Ureter (tissue), 1 donor: ENCODE results near the gene DENND4B. TPM values are rescaled to one million over a fixed set of nuclear protein-coding genes. Genes with fewer than 3 reads are reported as not detected.
"Not testable (repeated sequence)": the region's sequence is repeated elsewhere in the genome, so short reads cannot be mapped to it uniquely, and the experiment has no call there.

Experiments used
- DNase-seq: peaks from one replicate; pipeline ENCODE4 v3.0.0-alpha.2; 2020; ENCODE audit warnings: low spot score
- total RNA-seq: library from RNA; stranded (reverse); gene quantifications from one replicate; pipeline ENCODE4 v1.2.4, GENCODE V29; 2023
- donor health status: DM: yes; HTN: yes; CAD: no.

The DENND4B gene
- total RNA-seq = 69.4 TPM

DNA sequence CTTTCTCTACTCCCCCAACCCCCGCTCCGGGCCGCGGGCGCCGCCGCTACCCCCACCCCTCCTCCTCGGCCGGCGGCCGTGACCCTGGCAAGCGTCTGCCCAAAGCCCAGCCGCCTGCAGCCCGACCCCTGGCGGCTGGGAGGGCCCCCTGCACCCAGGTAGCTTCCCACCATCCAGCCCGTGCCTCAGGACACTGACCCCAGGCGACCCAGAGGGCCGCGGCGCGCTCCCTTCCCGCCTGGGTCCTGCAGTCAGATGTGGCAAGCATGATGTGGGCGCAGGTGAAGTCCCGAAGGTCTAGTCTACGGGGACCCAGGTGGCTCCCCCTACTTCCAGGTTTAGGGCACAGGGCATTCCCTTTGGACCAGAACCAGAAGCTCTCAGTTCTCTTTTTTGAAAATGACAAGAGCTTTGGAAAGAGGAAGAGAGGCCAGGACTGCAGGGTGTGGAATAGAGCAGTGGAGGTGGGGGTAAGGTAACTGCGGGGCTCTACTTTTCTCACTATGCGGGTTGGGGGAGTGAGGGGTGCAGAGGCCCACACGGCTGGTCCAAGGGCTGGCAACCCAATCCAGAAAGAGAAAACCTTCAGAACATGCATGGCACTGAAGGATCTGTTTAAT is at the start of gene DENND4B:
Gene DENND4B, minus strand, starts transcription at position 97 of the 620 bp plus-strand sequence. CDS start 2,344 bp downstream, outside the sequence.
- peak; percentile 85 for DNase-seq

DNA sequence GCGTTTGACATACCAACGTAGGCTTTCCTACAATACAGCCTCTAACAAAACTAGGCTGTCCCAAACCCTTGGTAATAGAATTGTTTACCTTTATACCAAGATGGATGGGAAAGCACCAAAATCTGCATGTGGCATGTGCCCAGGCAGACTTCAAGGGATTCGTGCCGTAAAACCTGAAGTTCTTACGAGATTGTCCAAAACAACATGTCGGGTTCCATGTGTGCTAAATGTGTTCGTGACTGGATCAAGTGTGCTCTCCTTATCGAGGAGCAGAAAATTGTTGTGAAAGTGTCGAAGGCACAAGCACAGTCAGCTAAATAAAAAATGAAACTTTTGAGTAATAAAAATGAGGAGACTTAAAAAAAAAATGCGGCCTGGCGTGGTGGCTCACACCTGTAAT is 49.1 kb upstream of the DENND4B start:
- no peak for DNase-seq

DNA sequence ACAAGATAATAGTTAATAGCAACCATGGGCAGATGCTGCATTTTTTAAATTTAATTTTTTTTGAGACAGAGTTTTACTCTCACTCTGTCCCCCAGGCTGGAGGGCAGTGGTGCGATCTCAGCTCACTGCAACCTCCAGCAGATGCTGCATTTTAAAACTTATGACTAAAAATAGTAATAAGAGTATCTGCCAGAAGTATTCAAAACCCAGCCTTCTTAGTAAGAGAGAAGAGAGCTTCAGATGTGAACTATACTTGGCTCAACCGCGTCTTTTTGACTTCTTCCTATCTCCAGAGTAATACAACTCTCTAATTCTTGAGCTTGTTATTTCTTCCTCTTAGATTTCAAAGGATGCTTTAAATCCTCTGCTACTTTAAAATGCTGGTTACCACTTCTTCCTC is 48.7 kb upstream of the DENND4B start:
- no peak for DNase-seq

GRCh38 chr1:153991806-153992205 is 45.3 kb upstream of the DENND4B start:
- no peak for DNase-seq

DNA sequence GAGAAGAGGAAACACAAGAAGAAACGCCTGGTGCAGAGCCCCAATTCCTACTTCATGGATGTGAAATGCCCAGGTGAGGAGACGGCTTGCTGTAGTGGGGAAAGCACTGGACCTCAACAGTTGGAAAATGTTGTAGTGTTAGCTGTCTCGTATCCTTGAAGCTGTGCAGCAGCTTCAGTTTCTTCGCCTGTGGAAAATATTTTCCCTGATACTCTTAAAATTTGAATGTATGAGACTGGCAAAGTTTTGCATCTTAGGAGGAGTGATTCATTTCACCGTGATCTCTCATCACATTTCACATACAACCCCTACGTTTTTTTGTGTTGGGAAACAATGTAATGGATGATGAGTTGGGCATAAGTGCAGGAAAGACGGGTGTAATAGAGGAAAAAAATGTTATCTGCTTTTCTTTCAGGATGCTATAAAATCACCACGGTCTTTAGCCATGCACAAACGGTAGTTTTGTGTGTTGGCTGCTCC is 44.7 kb upstream of the DENND4B start:
- no peak for DNase-seq

DNA sequence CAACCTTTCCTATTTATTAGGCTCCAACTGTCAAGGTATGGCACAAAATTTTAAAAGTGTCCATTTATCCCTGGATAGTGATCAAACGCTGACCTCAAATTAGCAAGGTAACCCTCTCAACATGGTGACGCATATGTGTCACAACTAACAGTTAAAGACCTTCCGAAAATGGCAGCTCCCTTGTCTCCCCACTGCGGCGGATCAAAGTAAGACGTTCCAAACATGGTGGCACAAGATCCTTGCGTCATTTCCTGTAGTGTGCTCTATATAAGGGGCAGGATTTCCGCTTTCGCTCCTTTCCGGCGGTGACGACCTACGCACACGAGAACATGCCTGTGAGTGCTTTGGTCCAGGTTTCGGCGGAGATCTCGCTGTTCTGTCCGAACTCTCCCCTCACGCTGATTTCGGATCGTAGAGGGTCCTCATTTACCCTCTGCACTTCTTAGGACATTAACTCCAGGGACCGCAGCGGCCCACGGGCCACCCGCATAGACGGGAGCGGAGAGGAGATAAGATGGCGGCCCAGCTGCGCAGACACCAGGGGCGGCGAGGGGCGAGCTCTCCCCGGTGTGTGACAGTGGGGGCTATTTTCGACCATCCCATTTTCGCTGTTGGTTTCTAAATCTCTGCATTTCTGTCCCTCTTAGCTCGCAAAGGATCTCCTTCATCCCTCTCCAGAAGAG is 44.1 kb upstream of the DENND4B start, which contains the start of gene RPS27:
Gene RPS27, plus strand, starts transcription at position 295 of the 683 bp plus-strand sequence. Its CDS starts 35 bp downstream, at position 330.
- DNase-seq = peak; percentile 95

DNA sequence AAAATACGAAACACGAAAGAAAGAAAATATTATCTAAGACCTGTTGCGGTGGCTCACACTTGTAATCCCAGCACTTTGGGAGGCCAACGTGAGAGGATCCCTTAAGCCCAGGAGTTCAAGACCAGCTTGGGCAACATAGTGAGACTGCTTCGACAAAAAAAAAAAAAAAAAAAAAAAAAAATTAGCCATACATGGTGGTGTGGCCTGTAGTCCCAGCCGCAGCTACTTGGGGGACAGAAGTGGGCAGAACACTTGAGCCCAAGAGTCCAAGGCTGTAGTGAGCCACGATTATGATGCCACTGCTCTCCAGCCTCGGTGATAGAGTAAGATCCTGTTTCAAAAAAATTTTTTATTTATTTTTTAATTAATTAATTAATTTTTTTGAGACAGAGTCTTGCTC is 41.1 kb upstream of the DENND4B start:
- DNase-seq = no peak

- peak; percentile 91 for DNase-seq
Observed at GRCh38 chr1:153985941-153986761, 39.6 kb upstream of the DENND4B start, which contains the start of gene RAB13. Gene RAB13 (minus strand): TSS chr1:153986339. CDS start chr1:153986236, 103 bp downstream.

DNA sequence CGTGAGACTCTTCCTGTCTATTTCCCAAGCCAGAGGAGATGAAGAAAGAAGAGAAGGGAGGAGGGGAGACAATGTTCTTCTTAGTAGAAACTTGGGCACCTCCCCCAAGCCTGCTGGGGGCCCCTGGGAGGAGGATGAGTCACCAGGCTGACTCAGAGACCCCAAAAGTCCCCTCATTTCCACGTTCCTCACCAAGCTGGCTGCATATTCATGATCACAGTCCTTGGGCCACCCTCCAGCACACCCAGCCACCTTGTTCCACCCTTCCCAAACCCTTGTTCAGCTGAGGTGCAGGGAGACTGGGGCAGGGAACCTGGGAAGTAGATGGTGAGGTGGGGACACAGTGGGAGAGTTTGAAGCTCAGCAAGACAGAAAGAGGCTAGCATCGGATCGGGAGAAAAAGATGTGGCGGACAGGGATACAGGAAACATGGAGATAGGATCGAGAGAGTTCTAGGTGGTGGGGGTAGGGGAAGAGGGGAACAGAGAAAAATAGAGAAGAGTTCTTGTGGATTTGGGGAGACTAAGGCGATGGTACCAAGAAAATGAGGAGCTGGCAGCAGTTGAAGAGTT is 38.9 kb upstream of the DENND4B start:
- DNase-seq = no peak

DNA sequence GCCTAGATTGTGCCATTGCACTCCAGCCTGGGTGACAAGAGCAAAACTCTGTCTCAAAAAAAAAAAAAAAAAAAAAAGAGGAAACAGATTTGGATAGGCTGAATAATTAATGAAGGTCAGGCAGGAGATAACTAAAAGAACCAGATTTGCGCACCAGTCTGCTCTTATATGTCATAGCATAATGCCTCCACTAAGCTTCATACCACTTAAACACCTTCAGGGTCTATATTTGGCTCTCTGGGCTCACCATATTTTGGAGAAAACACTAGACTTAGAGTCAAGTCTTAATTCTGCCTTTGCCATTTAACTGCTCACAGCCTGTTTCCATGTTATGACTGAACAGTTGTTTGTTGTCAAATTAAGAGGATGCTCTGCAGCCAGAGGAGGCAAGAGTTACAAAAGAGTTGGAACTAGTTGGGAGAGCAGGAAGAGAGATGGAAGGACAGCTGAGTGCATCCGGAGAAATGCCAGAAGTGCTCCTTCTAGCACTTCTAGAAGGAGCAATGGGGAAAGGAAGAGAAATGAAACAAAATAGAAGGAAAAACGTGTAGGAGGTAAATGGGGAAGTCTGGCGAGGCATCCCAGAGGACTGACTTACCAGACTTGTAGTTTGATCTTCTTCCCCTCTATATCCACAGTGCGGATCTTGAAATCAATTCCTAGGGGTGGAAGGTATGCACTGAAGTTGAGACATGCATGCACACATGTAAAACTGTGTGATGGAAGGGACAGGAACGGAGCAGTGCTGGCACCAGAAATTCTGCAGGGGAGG is 37.8 kb upstream of the DENND4B start:
- no peak for DNase-seq

GRCh38 chr1:153981735-153982134 is 35.2 kb upstream of the DENND4B start:
- not testable (repeated sequence) for DNase-seq

DNA sequence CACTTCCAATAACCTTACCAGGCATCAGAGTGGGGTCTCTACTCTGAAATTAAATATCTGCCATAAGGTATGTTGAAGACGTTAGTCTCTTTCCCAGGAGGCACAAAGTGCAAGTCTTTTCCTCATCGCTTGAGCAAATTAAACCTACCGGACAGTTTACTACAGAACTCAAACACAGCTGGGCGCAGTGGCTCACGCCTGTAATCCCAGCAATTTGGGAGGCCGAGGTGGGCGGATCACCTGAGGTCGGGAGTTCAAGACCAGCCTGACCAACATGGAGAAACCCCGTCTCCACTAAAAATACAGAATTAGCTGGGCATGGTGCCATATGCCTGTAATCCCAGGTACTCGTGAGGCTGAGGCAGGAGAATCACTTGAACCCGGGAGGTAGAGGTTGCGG is 32.6 kb upstream of the DENND4B start:
- DNase-seq = not testable (repeated sequence)

- no peak for DNase-seq
Observed at GRCh38 chr1:153978274-153978909, 31.9 kb upstream of the DENND4B start.

DNA sequence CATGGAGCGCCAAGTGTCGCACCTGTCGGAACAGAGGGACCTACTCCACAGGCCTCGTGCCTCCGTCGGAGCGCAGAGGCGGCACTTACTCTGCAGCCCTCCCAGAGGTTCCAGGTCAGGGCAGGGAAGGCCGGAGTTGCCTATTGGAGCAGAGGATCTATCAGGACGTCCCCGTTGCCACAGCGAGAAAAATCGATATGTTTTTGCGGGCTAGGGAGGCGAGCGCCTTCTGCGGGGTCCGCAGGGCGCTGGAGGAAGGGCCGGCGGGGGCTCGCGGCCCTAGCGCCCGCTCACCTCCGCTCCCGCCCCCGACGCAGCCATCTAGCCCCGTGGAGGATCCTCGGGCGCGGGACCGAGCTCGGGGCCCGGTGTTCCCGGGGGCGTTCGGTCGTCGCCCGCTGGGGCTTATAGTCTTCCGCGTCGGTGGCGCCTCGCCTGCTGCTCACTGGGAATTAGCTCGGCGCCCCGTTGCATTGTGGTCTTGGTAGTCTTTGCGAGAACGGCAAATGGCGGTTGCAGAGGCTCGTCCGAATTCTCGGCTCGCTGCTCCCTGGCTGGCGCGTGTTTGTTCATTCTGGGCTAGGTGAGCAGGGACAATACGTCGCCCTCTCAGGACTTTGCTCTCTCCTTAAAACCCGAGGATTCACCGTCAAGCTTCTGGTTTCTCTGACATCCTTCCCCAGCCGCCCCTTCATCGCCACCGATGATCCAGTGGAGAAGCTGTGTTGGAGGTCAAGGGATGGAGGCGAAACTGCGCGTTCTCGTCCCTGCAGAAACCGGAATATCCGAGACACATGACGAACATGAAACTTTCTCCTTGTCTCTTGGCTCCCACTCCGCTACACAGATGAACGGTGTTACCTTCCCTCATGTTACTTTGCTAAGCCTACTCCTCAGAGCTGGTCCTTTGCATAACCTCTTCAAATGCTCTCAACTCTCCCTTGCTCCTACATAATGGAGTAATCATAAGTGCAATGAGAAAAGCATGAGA is 31.0 kb upstream of the DENND4B start, which contains the start of gene JTB:
Gene JTB, minus strand, starts transcription at position 425 of the 991 bp plus-strand sequence. Its CDS starts 422 bp downstream, at position 3.
- DNase-seq = peak; percentile 90

- no peak for DNase-seq
Observed at GRCh38 chr1:153976819-153977249, 30.3 kb upstream of the DENND4B start.

DNA sequence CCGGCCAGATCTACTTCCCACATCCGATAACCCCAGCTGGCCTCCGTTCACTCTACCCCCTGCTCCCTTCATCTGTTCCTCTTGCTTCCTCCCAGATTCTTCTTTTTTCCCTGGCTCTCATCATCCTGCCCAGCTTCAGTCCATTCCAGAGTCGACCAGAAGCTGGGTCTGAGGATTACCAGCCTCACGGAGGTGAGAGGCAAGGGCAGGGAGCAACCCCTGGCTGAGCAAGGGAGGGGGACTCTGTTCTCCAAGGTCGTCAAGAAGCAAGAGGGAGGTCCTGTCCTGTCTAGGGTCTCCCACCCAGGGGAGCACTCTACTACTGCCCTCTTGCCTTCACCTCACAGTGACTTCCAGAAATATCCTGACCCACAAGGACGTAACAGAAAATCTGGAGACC is 27.0 kb upstream of the DENND4B start:
- no peak for DNase-seq

DNA sequence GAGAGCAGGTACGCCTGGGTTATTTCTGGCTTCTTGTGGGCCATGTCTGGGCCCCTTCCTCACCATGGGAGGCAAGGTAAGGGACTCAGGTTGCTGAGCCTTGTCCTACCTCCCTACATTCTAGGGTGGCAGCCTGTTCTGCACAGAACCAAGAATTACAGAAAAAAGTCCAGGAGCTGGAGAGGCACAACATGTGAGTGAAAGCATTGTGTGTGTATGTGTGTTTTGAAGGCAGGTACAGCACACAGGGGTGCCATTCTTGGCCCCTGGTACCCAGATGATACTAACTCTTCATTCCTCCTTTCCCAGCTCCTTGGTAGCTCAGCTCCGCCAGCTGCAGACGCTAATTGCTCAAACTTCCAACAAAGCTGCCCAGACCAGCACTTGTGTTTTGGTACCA is 26.6 kb upstream of the DENND4B start:
- no peak for DNase-seq

DNA sequence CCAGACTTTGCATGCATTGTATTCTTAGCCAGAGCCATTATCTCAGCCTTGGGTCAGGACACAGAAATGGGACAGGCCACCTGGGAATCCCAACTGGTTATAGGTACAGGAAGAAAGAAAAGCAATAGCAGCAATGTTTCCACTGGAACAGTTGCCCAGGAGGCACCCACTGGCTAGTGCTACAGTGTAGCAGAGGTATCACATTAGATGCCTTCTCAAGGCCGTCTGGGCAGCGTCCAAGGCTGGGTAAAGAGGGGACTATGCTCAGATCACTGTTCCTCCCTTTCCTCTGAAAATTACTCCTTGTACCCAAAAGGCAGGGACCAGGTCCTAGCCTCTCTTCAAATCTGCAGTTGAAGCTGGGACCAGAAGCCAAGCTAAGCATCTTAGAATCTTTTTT is 23.8 kb upstream of the DENND4B start:
- DNase-seq = no peak

DNA sequence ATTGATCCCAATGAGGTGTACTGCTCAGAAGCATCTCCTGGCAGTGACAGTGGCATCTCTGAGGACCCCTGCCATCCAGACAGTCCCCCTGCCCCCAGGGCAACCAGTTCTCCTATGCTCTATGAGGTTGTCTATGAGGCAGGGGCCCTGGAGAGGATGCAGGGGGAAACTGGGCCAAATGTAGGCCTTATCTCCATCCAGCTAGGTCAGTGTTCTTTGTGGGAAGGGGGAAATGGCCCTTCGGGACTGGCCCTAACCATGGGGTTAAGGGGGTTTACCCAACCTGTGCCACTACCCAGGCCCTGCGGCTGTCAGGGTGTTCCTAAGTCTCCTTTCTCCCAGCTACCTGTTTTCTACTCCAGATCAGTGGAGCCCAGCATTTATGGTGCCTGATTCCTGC is 22.5 kb upstream of the DENND4B start:
- no peak for DNase-seq
